DMS79 treated with DMSO at 0.1 percent for 48 hours (cell line): ENCODE results near the gene RARA.

Source experiments
- DNase-seq: peaks from one replicate; lab custom pipeline; 2025; lab: John Stamatoyannopoulos, UW

RARA gene

DNA sequence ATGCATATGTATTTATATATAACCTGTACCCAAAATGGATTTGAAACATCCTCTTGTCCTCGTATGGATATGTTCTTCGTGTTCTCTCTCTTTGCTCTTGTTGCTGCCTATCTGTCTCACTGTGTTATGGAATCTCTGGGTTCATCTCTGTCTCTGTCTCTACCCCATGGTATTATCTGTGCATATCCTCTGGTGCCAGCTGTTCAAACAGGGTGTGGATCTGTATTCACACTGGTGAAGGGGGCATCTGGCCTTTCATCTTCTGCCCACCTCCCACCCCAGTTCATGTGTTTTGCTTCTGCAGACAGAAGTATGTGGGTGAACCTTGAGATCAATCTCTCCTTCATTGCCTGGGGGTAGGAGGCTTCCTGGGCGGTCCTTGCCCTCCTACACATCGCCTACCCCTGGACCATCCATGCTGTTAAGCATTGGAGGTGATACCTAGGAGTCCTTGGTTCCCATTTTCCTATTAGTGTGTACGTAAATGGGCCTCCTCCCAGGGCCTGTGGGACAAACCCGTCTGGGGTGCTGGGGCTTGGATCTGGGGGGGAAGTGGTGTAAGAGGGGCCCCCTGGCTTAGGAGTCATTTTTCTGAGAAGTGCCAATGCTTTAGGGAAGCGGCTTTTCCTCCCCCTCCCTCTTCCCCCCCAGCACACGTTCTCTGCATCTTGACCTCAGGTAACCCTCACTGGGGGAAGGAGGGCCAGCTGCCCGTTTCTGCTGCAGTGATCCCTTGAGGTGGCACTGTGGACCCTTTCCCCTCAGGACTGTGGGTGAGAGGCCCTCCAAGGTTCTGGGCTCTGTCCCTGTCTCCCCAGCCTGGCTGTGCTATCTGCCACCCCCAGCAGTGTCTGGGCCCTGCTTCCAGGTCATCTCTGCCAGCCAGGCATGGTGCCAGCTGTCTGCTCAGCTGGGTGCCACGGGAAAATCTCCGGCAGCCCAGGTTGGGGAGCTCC lies 21.1 kb downstream of the RARA start:
- DNase-seq = peak; percentile 72

DNA sequence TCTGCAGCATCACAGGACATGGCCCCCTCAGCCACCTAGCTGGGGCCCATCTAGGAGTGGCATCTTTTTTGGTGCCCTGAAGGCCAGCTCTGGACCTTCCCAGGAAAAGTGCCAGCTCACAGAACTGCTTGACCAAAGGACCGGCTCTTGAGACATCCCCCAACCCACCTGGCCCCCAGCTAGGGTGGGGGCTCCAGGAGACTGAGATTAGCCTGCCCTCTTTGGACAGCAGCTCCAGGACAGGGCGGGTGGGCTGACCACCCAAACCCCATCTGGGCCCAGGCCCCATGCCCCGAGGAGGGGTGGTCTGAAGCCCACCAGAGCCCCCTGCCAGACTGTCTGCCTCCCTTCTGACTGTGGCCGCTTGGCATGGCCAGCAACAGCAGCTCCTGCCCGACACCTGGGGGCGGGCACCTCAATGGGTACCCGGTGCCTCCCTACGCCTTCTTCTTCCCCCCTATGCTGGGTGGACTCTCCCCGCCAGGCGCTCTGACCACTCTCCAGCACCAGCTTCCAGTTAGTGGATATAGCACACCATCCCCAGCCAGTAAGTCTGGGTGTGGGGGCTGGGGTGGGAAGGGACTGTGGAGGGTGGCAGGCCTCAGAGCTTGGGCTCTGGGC lies 22.0 kb downstream of the RARA start:
- no peak for DNase-seq

DNA sequence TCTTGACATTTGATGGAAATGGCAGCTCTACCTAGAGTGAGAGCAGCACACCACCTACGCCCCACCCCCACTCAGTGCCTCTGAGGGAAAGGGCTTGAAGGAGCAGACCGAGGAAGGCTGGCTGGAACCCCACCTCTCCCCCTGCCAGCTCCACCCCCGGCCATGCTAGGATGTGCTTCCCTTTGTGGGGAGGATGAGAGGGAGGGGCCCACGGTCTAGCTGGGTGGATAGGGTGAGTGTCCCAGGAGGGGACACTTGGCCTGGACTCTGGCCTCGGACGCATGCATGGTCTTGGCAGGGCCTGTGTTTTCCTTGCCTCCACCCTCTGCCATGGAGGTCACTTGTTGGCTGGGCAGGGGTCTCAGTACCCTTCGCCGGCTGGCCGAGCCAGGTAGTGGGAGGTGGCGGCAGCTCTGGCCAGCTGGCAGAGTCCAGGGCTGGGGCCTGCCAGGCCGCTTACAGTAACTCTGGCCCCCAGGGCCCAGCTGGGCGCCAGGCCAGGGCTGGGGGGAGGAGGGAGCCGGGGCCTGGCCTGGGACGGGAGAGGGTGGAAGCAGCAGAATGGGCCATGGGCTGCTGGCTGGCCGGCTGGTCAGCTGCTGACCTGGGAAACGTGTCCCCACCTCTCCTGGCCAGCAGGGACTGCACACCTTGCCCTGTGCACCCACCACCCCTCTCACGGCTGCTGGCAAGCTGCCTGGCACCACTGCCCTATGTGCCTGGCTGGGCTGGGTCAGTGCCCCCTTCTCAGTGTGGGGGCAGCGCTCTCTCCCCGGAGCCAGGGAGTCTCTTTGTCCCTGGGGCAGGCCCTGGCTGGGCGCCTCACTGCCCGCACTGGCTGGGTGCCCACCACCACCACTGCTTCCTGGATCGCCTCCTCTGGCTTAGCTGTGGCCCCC lies 23.0 kb downstream of the RARA start:
- peak; percentile 56 for DNase-seq

DNA sequence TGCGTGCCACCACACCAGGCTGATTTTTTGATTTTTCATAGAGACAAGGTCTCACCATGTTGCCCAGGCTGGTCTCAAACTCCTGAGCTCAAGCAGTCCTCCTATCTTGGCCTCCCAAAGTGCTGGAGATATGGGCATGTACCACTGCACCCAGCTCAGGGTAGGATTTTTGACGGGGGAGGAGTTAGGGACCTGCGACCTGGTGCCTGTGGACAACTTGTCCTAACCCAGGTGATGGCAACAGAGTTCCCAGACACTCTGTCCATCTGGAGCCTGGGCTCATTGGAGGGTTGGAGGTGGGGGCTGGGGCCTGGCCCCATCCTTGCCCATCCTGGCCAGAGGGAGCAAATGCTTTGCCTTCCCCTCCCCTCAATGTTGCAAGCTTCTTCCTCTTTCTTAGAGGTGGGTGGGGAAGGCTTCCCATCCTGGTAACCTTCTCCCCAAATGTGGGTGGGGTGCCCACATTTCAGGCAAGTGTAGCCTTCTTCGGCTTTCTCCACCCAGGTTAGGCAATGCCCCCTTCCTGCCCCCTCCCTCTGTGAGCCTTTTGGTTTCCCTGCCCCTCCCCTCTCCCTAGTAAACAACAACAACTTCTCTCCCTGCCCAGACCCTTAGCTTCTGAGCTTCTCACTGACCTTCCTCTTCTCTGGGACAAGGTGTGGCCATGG lies 24.9 kb downstream of the RARA start:
- DNase-seq = no peak

DNA sequence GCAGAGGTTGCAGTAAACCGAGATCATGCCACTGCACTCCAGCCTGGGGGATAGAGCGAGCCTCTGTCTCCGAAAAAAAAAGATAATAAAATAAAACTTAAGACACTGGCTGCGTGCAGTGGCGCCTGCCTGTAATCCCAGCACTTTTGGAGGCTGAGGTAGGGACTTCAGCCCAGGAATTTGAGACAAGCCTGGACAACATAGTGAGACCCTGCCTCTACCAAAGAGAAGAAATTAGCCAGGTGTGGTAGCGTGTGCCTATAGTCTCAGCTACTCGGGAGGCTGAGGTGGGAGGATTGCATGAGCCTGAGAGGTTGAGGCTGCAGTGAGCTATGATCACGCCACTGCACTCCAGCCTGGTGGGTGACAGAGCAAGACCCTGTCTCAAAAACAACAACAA lies 26.6 kb downstream of the RARA start:
- no peak for DNase-seq

DNA sequence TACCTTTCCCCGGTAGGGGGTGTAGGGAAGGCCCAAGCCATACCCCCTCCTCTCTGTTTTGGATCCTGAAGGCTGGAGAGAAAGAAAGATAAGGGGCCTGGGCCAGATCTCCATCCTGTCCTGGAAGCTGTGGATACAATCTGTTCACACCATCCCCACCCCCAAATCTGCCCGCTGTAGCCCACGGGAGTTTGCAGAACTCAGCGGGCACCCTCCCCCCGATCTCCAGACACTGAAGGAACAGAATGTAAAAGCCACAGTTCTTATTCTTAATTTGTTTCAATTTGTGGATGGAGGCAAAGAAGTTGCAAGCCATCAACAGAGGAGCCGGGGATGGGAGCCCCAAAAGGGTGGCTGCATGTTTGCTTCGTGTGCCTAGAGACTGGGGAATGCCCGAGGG lies 28.4 kb downstream of the RARA start:
- DNase-seq = no peak

DNA sequence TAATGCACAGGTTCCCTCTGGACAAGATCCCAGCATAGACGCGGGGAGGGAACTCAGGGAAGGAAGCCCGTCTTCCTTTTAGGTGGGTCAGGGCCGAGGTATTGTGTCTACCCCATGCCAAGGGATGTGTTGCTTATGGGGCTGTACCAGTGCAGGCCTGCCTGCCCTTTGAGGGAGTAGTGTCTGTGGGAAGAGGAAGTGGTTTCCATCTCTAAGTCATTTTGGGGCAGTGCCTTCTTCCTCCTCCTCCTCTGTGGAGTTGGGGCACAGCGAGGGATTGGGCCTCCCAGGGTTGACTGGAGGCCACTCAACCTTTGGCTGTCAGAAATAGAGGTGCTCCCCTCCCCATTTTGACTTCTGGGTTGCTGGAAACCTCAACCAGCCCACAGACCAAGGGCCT lies 29.1 kb downstream of the RARA start:
- no peak for DNase-seq

DNA sequence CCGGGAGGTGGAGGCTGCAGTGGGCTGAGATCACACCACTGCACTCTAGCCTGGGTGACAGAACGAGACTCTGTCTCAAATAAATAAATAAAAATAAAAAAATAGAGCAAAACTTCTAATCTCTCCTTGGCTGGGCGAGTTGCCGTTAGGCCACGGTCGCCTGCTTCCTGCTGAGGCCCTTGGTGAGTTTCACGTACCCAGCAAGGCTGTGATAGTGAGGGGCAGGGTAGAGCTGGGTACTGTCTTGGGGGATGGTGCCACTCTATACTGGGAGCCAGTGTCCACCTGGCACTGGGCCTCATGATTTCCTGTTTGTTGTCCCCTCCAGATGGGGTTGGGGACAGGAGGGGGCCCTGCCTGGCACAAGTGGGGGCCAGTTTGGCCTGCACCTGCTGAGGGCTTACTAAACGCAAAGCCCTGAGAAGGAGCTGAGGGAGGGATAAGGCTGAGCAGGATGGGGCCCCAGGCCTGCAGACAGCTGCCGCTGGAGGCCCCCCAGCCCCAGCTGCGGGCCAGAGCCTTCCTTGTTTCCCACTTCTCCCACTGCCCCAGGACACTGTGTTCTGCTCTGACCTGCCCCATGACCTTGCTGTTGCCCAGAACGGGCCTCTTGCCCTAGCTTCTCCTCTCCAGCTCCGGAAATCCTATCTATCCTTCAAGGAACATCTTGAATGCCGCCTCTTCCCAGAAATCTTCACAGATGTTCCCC lies 30.1 kb downstream of the RARA start:
- DNase-seq = no peak

DNA sequence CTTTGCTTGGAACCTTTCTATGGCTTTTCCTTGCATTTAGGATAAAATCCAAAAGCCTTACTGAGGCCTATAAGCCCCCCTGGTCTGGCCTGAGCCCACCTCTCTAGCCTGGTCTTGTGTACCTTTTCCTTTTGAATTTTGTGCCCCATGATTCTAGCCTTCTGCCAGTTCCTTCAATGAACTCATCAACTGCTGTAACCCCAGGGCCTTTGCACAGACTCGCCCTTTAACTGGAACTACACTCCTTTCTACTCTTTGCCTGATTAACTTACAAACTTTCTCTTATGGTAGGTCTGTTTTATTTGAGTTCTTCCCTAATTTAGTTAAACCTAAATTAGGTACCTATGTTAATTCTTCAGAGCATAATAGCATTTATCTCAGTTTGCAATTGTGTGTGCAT lies 31.3 kb downstream of the RARA start:
- DNase-seq = no peak

DNA sequence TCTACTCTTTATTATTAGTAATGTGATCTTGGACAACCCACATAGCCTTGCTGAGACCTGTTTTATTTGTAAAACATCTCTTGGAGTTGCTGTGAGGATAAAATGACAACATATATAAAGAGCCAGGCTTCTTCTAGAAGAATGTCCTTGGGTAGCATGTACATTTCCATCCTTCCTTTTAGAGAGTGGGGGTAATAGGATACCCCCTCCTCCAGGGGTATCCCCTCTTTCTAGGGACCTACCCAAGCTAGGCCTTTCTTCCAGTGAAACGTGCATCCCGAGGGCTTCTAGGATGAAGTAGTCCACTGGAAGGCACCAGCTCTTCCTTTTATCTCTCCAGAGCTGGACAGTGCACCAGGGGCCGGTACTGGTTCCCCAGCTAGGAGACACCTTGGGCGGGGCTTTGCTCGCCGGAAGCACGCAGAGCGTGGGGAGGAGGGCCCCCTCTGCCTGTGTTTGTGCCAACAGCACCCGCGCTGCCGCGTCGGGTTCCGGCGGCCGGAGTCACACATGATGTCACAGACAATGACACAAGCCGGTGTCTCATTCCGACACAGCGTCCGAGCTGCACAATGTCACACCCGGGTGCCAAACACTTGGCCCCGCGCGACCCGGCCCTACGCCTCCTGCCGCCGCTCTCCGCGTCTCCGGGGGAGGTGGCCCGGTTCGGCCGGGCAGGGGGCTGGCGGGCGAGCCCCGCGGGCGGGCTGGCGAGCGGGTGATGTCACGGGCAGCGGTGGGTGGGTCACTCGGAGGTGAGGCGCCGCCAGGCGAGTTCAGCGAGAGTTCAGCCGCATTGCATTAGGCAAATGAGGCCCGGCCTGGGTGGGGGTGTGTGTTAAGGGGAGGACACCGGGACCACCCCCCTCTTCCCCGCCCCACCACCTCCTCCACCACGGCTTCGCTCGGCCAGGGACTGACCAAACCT lies 32.2 kb downstream of the RARA start:
- DNase-seq = peak; percentile 29

DNA sequence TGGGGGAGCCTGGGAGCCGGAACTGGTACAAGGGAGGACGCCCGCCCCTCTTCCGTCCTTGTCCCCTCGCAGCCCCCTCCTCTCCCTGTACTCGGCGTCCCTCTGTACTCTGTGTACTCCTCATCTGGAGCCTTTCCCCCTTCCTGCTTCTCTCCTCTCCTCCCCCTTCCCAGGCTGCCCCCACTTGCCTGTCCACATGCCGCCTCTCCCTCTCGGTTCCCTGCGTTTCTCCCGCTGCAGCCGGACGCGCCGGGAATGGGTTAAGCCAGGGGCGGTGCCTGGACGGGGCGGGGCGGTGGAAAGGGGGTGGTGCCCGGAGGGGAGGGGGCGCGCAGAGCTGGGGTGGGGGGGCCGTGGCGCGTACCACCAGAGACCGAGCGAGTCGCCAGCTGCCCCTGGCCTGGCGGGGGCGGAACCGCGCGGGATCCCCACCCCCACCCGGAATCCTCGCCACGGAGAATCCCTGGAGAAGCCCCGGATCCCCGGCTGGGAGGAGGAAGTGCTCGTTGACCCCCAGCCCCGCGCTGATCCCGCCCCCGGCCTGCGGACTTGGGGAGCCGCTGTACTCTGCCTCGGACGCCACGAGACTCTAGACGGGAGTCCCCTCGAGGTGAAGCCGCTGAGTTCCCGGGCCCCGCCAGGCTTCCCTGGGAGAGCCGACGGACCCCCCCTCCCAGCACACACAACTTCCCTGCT lies 33.0 kb downstream of the RARA start:
- DNase-seq = peak; percentile 29

DNA sequence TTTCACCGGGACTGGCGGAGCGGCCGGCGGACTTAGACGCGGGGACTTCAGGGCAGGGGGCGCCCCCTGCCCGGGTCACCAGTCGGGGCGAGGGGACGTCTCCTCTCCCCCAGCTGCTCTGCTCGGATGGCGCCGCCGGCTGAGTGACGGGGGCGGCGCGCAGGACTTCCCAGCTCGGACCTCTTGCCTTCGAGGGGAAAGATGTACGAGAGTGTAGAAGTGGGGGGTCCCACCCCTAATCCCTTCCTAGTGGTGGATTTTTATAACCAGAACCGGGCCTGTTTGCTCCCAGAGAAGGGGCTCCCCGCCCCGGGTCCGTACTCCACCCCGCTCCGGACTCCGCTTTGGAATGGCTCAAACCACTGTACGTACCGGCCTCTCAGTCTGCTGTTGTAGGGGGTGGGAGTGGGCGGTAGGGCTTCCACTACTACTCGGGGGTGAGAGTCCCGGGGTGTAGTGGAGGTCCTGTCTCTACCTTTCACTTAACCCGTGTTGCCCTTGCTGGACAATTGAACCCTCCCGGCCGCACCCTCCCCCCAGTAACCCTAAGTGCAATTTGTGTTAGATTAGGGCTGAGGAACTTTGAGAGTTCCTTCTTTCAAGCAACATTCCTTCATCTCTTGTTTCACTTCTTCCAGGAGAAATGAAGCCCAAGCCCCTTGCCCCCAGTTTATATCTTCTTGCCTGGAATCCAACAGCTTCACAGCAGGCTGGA lies 33.7 kb downstream of the RARA start:
- no peak for DNase-seq

DNA sequence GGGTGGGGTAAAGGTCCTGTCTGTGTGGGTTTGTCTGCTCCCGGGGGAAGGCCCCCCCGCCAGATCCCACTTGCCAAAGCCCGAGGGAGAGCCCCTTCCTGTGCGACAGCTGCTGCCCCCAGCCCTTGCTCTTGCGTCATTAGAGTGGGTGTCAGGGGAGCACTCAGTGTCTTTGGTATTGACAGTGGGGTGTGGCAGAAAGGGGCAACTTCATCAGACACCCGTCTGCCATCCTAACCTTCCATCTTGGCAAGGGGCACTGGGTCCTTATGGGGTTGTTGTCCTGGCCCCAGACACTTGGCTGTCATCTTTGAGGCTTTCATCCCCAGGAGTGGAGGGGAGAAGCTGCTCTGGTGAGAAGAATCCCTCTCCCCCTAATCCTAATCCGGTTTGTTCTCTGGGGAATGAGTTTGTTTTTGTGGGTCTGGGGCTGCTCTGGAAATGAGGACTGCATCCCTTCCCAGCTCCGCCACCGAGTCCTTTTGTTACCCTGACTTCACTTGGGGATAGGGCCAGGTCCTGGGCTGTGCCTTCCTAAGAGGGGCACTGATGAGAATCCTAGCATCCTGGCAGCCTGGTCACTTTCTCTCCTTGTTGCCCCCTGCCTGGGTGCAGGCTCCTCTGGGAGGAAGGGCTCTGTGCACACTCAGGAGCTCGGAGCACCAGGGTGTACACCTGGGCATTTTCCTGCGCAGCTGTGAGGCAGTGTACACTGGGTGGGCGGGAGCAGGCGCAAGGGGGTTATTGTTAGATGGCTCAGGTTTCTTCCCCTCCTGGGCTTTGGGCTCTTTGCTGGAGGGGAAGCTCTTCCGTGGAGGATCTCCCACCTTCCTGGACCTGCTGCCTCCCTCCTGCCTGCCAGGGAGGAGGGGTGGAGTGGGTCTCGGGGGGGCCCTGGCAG lies 34.5 kb downstream of the RARA start:
- DNase-seq = no peak

DNA sequence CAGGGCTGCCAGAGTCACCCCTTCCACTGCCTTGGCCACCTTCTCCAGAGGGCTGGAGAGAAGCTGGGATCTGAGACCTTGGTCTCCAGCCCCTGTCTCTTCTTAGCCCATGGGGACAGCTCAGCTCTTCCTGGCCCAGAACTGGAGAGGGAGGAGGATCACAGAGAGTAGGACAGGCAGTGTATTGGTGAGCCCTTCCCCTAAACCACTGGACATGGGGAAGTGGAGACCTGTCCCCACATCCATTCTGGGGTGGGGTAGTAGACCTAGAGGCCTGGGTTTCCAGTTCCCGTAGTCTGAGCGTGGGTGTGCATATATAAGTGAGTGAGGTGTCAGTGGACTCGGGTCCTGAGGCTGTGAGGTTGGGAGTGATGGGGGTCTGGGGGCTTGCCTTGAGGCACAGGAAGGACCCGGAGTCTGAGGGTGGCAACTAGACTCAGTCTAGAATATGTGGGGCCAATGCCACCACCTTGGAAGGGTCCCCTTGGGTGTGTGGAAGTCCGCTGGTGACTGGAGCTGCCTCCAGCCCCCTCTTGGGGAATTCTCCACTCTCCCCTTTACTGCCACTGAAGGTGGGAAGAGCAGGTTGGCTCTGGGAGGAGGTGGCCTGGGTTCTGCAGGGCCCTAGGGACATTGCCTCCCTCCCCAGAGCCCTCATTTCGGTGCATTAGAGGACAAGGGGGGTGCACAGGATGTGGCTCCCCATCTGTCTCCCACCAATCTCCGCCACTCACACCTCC lies 35.6 kb downstream of the RARA start:
- DNase-seq = no peak

DNA sequence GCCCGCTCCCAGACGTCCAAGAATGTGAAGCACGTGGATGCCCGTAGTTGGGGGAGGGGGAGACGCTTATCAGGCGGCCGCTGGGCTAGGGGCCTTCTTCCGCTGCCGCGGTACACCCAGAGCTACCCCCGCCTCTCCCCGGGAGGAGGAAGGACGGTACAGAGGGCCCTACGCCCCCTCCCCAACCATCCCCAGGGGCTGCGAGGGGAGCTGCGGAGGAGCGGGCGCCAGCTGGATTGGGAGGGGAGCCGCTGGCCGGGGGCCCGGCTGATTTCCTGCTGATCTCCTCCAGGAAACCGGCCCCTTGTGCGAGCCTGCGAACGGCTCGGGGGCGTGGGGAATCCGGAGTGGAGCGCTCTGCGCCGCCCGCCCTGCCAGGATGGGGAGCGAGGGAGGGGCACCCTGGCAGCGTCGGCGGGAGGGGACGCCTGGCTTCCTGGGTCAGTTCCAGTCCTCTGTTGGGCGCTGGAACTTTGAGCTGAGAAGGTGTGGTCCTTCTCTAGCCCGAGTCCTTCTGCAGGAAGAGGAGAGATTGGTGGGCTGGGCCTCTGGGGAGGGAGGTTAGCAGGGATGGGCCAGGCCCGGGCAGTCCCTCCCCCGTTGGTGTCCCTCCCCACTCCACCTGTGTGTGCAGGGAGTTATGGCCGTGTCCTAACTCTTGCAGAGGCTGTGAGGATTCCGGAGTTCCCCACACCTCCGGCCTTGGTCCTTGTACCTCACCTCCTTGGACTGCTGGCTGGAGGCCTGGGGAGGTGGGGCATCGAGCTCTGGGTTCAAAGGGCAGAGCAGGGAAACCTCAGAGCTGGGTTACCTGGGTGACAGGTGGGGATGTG lies 36.4 kb downstream of the RARA start:
- DNase-seq = peak; percentile 44
